D721Med (cell line): Measurements from ENCODE around the gene LTA.

ENCODE experiments used
- DNase-seq: peaks from one replicate; pipeline ENCODE4 v3.0.0; 2011; ENCODE audit warnings: low spot score; ENCODE audit not compliant: insufficient read length
- FAIRE-seq: peaks from 2 replicates; lab custom pipeline; 2011; peaks lifted over from hg19 to GRCh38; lab: Jason Lieb, UNC
- CTCF ChIP-seq: IDR thresholded peaks from 2 replicates; pipeline ENCODE4 v1.5.1; 2012; ENCODE audit warnings: mild to moderate bottlenecking, control low read depth; ENCODE audit not compliant: insufficient read depth; ENCODE audit errors: missing control alignments

The LTA gene

DNA sequence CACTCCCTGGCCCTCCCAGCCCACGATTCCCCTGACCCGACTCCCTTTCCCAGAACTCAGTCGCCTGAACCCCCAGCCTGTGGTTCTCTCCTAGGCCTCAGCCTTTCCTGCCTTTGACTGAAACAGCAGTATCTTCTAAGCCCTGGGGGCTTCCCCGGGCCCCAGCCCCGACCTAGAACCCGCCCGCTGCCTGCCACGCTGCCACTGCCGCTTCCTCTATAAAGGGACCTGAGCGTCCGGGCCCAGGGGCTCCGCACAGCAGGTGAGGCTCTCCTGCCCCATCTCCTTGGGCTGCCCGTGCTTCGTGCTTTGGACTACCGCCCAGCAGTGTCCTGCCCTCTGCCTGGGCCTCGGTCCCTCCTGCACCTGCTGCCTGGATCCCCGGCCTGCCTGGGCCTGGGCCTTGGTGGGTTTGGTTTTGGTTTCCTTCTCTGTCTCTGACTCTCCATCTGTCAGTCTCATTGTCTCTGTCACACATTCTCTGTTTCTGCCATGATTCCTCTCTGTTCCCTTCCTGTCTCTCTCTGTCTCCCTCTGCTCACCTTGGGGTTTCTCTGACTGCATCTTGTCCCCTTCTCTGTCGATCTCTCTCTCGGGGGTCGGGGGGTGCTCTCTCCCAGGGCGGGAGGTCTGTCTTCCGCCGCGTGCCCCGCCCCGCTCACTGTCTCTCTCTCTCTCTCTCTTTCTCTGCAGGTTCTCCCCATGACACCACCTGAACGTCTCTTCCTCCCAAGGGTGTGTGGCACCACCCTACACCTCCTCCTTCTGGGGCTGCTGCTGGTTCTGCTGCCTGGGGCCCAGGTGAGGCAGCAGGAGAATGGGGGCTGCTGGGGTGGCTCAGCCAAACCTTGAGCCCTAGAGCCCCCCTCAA lies at the start of gene LTA:
LTA (plus strand) TSS at position 249 of the 871 bp plus-strand sequence; CDS start at position 703, 454 bp downstream.
- no peak for TF ChIP-seq CTCF
- FAIRE-seq (no peak), DNase-seq (no peak)

DNA sequence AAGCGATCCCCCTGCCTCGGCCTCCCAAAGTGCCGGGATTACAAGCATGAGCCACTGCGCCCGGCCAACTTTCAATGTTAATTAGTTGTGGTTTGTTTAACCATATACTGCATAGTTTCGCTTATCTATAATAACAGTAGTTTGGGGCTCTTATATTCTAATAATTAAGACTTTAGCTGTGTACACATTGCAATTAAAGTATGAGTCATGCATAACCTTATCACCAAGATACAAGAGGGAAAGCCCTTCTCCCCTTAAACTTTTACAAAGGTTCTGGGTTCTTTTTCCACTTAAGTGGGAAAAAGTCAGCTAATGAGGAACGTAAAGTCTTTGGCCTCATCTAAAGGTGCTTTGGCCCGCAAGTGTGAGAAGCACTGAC lies 46.5 kb upstream of the LTA start:
- TF ChIP-seq CTCF = no peak
- FAIRE-seq (no peak), DNase-seq (no peak)

DNA sequence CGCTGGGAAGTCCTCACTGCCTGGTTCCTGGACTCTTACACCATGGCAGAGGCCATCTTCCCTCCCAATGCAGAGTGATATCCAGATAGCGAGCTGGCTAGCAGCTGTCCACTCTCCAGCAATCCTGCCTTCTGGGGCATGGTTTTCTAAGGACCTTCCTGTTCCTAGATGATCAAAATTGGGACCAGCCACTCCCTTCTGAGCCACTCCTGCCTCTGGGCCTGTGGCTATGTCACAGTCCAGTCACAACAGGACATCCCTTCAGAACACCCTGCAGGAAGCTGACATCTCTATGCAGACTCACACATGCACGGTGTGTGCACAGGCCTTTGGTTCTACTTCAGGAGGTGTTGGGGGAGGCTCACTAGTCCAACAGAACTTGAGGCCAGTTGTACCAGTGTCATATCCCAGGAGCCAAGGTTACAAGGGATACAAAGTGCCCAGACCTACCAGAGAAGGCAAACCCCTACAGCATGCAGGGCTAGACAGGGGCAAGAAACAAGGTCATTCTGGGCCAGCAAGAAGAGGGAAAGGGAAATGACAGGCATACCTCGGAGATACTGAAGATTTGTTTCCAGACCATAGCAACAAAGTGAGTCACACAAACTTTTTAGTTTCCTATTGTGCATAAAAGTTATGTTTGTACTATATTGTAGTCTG lies 46.0 kb upstream of the LTA start:
- DNase-seq (no peak), FAIRE-seq (no peak)
- no peak for TF ChIP-seq CTCF

DNA sequence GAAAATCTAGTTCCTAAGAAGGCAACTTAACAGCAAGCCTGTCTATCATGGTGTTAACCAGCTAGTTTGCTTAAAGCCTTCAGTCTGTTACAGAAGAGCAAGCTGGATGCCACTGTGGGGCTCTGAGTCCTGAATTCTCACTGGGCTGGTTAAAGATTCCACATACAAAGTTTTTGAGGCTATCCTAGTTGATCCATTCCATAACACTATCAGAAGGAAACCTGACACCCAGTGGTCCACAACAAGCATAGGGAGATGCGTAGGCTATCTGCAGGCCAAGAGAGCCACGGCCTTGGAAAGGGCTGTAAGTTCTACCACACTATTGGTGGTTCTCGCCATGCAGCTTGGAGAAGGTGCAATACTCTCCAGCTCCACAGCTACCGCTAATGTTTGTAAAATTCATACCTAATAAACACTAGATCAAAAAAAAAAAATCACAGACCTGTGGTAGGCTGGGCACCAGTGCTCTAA lies 43.7 kb upstream of the LTA start:
- FAIRE-seq (no peak), DNase-seq (no peak)
- TF ChIP-seq CTCF = no peak

DNA sequence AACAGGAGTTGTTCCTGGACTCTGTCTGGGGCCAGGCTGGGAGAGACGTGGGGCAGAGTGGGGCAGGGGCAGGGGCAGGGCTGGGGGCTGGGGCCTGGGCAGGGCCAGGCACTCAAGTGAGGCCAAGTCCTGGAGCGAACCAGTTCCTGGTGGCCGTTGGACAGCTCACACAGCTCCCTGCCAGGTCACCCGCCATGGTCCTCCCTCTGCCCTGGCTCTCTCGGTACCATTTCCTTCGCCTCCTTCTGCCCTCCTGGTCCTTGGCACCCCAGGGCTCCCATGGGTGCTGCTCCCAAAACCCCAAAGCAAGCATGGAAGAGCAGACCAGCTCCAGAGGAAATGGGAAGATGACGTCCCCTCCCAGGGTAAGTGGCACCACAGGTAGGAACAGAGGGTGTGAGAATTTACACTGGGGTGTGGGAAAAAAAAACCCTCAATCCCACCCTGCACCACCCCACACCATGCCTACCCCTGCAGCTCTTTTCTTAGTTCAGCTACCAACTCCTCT lies 43.2 kb upstream of the LTA start, which contains the start of gene MCCD1:
MCCD1 (plus strand) TSS at position 142 of the 508 bp plus-strand sequence; CDS start at position 195, 53 bp downstream.
- no peak for TF ChIP-seq CTCF
- DNase-seq (no peak), FAIRE-seq (no peak)

- FAIRE-seq (no peak), DNase-seq (no peak)
- no peak for TF ChIP-seq CTCF
These were observed 42.5 kb upstream of the LTA start for GRCh38 chr6:31529329-31530150.
